ENCODE measurements around the gene KRTAP1-3.
"Not testable (repeated sequence)": the region's sequence is repeated elsewhere in the genome, so short reads cannot be mapped to it uniquely, and the experiment has no call there.

The KRTAP1-3 gene

DNA sequence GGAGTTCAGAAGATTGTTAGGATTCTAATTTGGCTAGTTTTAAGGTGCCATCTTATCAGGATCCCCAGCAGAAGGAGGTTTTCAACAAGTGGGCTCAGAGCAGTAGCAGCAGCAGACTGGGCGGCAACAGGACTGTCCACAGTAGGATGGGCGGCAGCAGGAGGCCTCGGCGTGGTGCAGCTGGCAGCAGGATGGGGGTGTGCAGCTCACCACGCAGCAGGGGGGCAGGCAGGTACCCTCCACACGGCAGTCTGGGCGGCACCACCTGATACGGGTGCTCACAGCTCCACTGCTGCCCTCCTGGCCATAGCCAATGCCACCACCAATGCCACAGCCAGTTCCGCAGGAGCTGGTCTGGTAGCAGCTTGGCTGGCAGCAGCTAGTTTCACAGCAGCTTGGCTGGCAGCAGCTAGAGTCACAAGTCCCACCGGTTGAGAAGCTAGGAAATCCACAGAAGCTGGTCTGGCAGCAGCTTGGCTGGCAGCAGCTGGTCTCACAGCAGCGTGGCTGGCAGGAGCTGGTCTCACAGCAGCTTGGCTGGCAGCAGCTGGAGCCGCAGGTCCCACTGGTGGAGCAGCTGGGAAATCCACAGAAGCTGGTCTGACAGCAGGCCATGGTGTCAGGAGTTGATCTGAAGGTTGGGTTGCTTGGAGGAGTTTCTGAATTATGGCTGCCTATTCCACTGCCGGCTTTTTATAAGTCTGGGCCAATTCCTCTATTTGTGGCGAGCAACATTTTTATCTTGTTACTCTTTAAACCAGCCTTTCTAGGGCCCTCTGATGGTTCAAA lies 6.3 kb upstream of the KRTAP1-3 start, which contains the start of gene KRTAP1-1:
Gene KRTAP1-1 (minus strand): TSS at position 668 of the 789 bp plus-strand sequence. CDS start 53 bp downstream, at position 615.
- H3K36me3 ChIP-seq (ENCODE audit: insufficient read depth, low read length); H3K9me3 ChIP-seq (ENCODE audit: control insufficient read depth, insufficient read depth, low read length); H3K9ac ChIP-seq (ENCODE audit: low read depth, low read length): not testable (repeated sequence)
- H3K4me1 ChIP-seq (ENCODE audit: insufficient read depth, low read length) = peaks cover 12% of the 10 kb centered on the region; the same call in 1 of the 2 replicates

DNA sequence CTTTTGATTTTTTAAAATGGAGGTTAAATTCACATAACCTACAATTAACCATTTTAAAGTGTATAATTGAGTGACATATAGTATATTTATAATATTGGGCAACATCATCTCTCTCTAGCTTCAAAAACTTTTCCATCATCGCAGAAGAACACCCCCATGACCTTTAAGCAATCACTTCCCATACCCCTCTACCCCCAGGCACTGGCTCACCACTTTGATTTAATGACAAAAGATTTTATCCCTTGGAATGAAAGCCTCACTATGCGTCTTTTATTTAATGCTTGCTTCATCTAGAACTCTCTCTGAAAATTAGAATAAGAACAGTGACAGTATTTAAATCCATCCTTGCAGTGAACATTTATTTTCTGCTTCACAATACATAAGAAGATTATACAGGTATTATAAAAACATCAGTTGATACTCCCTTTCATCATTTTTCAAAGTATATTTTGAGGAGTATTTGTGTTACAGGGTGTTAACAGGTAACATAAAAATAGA lies 3.2 kb upstream of the KRTAP1-3 start:
- Histone ChIP-seq H3K4me1 (ENCODE audit: insufficient read depth, low read length) (peaks cover 12% of the 10 kb centered on the region; the same call in 1 of the 2 replicates), H3K36me3 (ENCODE audit: insufficient read depth, low read length) (no peaks in the 10 kb centered on the region), H3K9me3 (ENCODE audit: control insufficient read depth, insufficient read depth, low read length) (no peaks in the 10 kb centered on the region), H3K9ac (ENCODE audit: low read depth, low read length) (no peak overlapping the region)

DNA sequence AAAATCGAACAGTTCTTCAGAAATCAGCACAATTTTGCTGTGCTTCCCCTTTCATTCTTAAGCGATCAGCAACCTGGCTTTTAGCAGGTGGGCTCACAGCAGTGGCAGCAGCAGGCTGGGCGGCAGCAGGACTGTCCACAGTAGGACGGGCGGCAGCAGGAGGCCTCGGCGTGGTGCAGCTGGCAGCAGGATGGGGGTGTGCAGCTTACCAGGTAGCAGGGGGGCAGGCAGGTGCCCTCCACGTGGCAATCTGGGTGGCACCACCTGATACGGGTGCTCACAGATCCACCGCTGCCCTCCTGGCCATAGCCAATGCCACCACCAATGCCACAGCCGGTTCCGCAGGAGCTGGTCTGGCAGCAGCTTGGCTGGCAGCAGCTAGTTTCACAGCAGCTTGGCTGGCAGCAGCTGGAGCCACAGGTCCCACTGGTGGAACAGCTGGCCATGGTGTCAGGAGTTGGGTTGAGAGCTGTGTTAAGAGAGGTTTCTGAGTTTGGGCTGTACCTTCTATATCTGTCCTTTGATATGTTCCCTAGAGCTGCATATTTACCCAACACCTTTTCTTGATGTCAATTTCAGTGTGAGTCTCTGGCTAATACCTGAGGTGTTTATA lies 4.9 kb downstream of the KRTAP1-3 start, which contains the start of gene KRTAP1-4:
Gene KRTAP1-4 (minus strand): TSS at position 563 of the 613 bp plus-strand sequence. CDS start 117 bp downstream, at position 446.
- Histone ChIP-seq H3K9me3 (ENCODE audit: control insufficient read depth, insufficient read depth, low read length) (no peaks in the 10 kb centered on the region), H3K4me1 (ENCODE audit: insufficient read depth, low read length) (no peaks in the 10 kb centered on the region), H3K9ac (ENCODE audit: low read depth, low read length) (no peak within 1 kb of the TSS), H3K36me3 (ENCODE audit: insufficient read depth, low read length) (no peaks in the 10 kb centered on the region)

DNA sequence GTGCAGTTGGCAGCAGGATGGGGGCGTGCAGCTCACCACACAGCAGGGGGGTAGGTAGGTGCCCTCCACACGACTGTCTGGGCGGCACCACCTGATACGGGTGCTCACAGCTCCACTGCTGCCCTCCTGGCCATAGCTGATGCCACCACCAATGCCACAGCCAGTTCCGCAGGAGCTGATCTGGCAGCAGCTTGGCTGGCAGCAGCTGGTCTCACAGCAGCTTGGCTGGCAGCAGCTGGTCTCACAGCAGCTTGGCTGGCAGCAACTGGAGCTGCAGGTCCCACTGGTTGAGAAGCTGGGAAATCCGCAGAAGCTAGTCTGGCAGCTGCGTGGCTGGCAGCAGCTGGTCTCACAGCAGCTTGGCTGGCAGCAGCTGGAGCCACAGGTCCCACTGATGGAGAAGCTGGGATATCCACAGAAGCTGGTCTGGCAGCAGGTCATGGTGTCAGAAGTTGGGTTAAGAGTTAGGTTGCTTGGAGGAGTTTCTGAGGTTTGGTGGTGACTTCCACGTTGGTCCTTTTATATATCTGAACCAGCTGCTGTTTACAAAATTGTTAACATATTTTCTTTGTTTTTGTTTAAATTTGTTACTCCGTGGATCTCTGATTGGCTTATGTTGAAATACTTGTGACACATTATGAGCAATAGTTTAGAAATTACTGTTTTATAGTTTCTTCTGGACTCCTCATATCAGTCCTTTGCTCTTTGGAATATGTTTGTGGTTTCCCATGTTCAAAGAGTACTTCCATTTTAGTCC lies 7.8 kb downstream of the KRTAP1-3 start, which contains the start of gene KRTAP1-5:
Gene KRTAP1-5 (minus strand): TSS at position 494 of the 757 bp plus-strand sequence. CDS start 53 bp downstream, at position 441.
- Histone ChIP-seq H3K36me3 (ENCODE audit: insufficient read depth, low read length) (no peaks in the 10 kb centered on the region), H3K9me3 (ENCODE audit: control insufficient read depth, insufficient read depth, low read length) (no peaks in the 10 kb centered on the region), H3K9ac (ENCODE audit: low read depth, low read length) (no peak within 1 kb of the TSS), H3K4me1 (ENCODE audit: insufficient read depth, low read length) (no peaks in the 10 kb centered on the region)

DNA sequence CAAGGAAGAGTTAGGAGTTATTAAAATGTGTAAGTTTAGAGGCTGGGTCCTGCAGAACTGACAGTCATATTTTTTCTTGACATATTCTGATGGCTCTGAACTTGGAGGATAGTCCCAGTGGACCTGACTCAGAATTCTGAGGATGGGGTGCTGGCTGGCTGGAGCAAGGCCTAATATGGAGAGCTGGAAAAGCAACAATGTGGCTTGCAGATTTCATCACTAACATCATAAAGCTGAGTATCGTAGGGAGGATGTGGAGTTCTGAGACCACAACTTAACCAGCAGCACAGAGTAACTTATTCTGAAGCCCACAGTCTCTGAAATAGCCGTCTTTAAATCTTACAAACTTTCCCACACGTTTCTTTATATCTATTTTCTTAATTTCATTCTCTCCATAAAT lies 10.0 kb downstream of the KRTAP1-3 start:
- Histone ChIP-seq H3K36me3 (ENCODE audit: insufficient read depth, low read length) (no peaks in the 10 kb centered on the region), H3K4me1 (ENCODE audit: insufficient read depth, low read length) (no peaks in the 10 kb centered on the region), H3K9ac (ENCODE audit: low read depth, low read length) (no peak overlapping the region), H3K9me3 (ENCODE audit: control insufficient read depth, insufficient read depth, low read length) (no peaks in the 10 kb centered on the region)

DNA sequence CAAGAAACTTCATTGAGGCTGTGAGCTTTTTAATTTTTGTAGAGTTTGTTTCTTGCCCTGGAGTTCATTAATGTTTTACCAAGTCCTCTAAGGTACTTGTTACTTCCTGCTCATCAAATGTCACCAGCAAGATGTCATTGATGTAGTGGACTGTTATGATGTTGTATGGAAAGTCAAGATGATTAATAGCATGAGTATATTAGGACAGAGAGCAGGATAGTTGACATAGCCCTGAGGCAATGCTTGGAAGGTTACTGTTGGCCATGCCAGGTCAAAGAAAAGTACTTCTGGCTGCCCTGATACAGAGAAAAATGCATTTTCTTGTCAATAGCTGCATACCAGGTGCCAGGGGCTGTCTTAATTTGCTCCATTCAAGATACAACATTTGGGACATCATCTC lies 14.3 kb downstream of the KRTAP1-3 start:
- H3K4me1 ChIP-seq (ENCODE audit: insufficient read depth, low read length) = no peaks in the 10 kb centered on the region
- no peak overlapping the region for H3K9ac ChIP-seq (ENCODE audit: low read depth, low read length)
- no peaks in the 10 kb centered on the region for H3K36me3 ChIP-seq (ENCODE audit: insufficient read depth, low read length)
- no peaks in the 10 kb centered on the region for H3K9me3 ChIP-seq (ENCODE audit: control insufficient read depth, insufficient read depth, low read length)

DNA sequence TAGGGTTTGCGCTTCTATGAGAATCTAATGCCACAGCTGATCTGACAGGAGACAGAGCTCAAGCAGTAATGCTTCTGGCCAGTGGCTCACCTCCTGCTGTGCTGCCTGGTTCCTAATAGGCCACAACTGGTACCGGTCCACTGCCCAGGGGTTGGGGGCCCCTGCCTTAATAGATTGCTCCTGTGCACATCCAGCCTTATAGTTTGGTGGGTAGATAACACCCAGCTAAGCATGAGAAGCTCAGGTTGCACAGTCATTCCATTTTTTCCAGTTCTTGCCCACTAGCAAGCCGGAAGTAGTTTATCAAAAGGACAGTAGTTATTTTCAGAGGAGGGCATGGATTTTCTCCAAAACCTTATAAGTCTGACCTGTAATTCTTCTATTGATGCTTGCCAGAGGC lies 15.3 kb downstream of the KRTAP1-3 start:
- Histone ChIP-seq H3K9me3 (ENCODE audit: control insufficient read depth, insufficient read depth, low read length) (no peaks in the 10 kb centered on the region), H3K4me1 (ENCODE audit: insufficient read depth, low read length) (no peaks in the 10 kb centered on the region), H3K9ac (ENCODE audit: low read depth, low read length) (no peak overlapping the region), H3K36me3 (ENCODE audit: insufficient read depth, low read length) (no peaks in the 10 kb centered on the region)

DNA sequence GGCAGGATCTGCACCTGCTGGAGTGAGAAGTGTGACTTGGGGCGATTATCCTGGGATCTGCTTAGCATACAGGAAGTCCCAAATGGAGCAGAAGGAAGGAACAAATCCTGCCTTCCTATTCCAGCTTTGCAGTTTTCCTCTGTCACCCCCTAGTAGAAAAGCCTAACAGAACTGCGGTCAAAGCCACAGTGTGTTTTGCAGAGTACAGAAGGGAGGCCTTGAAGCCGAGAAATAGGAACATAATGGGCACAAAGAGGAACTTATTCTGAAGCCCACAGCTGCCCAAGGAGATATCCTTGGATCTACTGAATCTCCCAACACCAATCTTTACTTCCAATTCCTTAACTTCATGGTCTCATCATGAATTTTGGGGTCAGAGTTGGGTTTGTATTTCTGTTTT lies 16.1 kb downstream of the KRTAP1-3 start:
- H3K9ac ChIP-seq (ENCODE audit: low read depth, low read length) = no peak overlapping the region

DNA sequence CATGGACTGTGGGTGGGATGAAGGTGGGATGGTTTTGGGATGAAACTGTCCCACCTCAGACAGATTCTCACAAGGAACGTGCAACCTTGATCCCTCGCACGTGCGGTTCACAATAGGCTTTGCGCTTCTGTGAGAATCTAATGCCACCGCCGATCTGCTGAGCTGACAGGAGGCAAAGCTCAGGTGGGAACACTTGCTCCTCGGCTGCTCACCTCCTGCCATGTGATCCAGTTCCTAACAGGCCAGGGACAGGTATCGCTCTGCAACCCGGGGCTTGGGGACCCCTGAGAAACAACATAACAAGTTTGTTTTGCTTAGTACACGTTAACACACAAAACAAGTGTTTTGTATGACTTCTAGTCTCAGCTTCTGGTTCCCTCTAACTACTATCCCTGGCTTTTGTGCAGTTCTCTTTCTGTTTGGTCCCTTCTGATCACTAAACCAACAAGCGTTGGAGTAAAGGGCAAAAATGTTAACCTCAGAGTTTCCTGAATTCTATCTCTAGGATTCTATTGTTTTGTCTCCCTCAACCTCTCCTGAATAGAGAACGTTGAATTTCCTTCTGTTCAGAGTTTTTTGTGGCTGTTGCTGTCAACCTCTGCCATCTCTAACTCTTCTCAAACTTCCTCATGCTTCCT lies 18.0 kb downstream of the KRTAP1-3 start:
- Histone ChIP-seq H3K4me1 (ENCODE audit: insufficient read depth, low read length) (no peaks in the 10 kb centered on the region), H3K9ac (ENCODE audit: low read depth, low read length) (no peak overlapping the region), H3K9me3 (ENCODE audit: control insufficient read depth, insufficient read depth, low read length) (no peaks in the 10 kb centered on the region), H3K36me3 (ENCODE audit: insufficient read depth, low read length) (no peaks in the 10 kb centered on the region)

More for the DNA sequence above, 16.1 kb downstream of the KRTAP1-3 start:
- no peaks in the 10 kb centered on the region for H3K36me3 ChIP-seq (ENCODE audit: insufficient read depth, low read length)
- H3K4me1 ChIP-seq (ENCODE audit: insufficient read depth, low read length) = no peaks in the 10 kb centered on the region
- H3K9me3 ChIP-seq (ENCODE audit: control insufficient read depth, insufficient read depth, low read length) = no peaks in the 10 kb centered on the region

DNA sequence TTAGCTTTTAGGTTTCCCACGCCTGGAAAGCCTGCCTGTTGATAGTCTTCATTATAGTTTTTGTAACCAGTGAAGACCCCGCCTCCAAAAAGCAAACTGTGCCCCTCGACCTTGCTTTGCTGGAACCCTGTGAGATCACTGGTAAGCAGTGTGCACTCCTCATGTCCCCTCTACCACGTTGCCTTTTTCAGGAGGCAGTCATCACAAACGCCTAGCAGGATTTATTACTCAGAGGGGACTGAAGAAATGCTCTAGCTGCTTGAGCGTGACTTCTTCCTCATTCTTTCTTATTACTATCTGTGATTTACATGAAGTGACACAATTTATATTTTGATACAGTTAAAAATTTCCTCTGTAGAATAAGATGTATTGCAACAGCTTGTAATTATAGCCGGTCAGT lies 19.2 kb downstream of the KRTAP1-3 start:
- no peaks in the 10 kb centered on the region for H3K9me3 ChIP-seq (ENCODE audit: control insufficient read depth, insufficient read depth, low read length)

DNA sequence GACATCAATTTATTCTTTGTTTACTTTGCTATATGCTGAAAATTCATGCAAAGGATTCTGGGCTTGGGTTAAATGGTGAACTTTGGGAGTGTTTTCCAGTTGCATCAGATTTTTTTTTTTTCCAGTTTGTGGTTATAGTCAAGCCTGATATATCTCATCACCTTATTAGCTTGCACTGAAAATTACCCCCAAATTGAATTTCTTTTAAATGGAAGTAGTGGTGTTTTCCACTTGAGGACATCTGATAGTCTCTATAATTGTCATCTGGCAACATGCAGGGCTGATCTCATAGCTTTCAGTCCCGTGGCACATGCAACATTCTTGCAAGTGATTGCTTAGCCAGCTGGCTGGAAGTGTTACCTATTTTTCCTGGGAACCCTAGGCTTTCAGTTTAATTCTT lies 21.1 kb downstream of the KRTAP1-3 start:
- H3K9me3 ChIP-seq (ENCODE audit: control insufficient read depth, insufficient read depth, low read length) = no peaks in the 10 kb centered on the region
- peaks cover 14% of the 10 kb centered on the region for H3K4me1 ChIP-seq (ENCODE audit: insufficient read depth, low read length)
- no peak overlapping the region for H3K9ac ChIP-seq (ENCODE audit: low read depth, low read length)
- no peaks in the 10 kb centered on the region for H3K36me3 ChIP-seq (ENCODE audit: insufficient read depth, low read length)

More for the DNA sequence above, 19.2 kb downstream of the KRTAP1-3 start:
- Histone ChIP-seq H3K9ac (ENCODE audit: low read depth, low read length) (no peak overlapping the region), H3K36me3 (ENCODE audit: insufficient read depth, low read length) (no peaks in the 10 kb centered on the region), H3K4me1 (ENCODE audit: insufficient read depth, low read length) (no peaks in the 10 kb centered on the region)

DNA sequence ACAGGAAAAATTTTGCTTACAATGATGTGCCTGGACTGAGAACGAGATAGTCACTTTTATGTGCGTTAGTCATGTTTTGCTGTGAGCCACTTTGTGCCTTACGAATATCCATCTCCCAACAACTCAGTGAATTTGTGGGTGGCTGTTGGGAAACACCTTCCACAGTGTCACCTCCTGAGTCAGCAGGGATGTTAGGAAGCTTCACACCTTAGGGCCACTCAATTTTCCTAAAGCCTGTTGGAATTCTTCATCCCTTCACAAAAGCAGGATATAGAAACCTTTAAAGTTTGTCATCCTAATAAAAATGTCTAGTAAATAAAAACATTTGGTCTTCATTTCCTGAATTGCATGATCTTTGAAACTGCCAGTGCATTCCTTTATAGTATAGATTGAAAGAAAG lies 21.5 kb downstream of the KRTAP1-3 start:
- no peaks in the 10 kb centered on the region for H3K36me3 ChIP-seq (ENCODE audit: insufficient read depth, low read length)
- peaks cover 14% of the 10 kb centered on the region for H3K4me1 ChIP-seq (ENCODE audit: insufficient read depth, low read length)
- H3K9me3 ChIP-seq (ENCODE audit: control insufficient read depth, insufficient read depth, low read length) = no peaks in the 10 kb centered on the region
- H3K9ac ChIP-seq (ENCODE audit: low read depth, low read length) = no peak overlapping the region

DNA sequence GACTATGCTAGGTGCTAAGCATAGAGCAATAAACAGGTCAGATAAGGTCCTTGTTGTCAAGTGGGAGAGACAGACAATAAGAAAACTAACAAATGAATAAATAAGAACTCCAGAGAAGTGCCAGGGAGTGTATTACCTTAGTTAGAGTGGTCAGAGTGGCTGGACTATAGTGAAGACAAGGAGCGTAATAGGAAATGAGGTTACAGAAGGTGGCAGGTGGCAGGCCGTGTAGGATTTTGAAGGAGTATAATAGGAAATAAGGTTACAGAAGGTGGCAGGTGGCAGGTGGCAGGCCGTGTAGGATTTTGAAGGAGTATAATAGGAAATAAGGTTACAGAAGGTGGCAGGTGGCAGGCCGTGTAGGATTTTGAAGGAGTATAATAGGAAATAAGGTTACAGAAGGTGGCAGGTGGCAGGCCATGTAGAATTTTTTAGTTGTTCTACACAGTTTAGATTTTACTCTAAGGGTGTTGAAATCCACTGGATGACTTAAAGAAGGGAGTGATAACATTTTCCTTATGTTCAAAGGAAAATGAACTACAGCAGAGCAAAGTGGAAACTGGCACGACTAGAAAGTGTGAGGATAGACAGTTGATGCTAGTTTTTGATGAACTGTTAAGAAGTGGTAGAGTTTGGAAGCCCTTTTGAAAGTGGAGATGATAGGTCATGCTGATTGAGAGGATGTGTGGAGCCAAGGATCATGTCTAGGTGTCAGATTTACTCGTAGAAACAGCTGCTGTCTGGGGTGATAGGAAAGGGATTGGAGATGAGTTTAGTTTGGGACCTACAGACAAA lies 22.2 kb downstream of the KRTAP1-3 start:
- Histone ChIP-seq H3K9ac (ENCODE audit: low read depth, low read length) (no peak overlapping the region), H3K36me3 (ENCODE audit: insufficient read depth, low read length) (no peaks in the 10 kb centered on the region), H3K4me1 (ENCODE audit: insufficient read depth, low read length) (peaks cover 14% of the 10 kb centered on the region), H3K9me3 (ENCODE audit: control insufficient read depth, insufficient read depth, low read length) (no peaks in the 10 kb centered on the region)
